SK-N-SH treated with all-trans-retinoic acid at 6 μM for 48 hours (cell line): ENCODE results near the gene AGAP1.

Experiments
- ATAC-seq: fragments of 200-7000 bp; cut with Tn5 transposase; 3 replicates; pipeline ENCODE4 v1.9.1; 2020; ENCODE audit warnings: mild to moderate bottlenecking, moderate library complexity
- ARNTL ChIP-seq: fragments of 450-650 bp; formaldehyde crosslinking; IDR thresholded peaks from 2 replicates; pipeline ENCODE4 v1.5.0; 2020; ENCODE audit warnings: low read depth, mild to moderate bottlenecking, moderate library complexity, borderline replicate concordance
- CSDC2 ChIP-seq: fragments of 250-450 bp; sonication (Bioruptor Pico); IDR thresholded peaks from 2 replicates; pipeline ENCODE4 v1.5.0; 2020; ENCODE audit warnings: mild to moderate bottlenecking, moderate library complexity
- CSRNP3 ChIP-seq: fragments of 250-450 bp; sonication (Bioruptor Pico); IDR thresholded peaks from 2 replicates; pipeline ENCODE4 v1.5.1; 2021; ENCODE audit warnings: mild to moderate bottlenecking, moderate library complexity
- ESRRG ChIP-seq: fragments of 250-450 bp; sonication (Bioruptor Pico); IDR thresholded peaks from 2 replicates; pipeline ENCODE4 v1.6.1; 2021; ENCODE audit warnings: mild to moderate bottlenecking
- GLIS3 ChIP-seq: fragments of 250-450 bp; sonication (Bioruptor Pico); IDR thresholded peaks from 2 replicates; pipeline ENCODE4 v1.5.0; 2020; ENCODE audit warnings: mild to moderate bottlenecking, moderate library complexity
- ISL1 ChIP-seq: fragments of 250-450 bp; sonication (Bioruptor Pico); IDR thresholded peaks from 2 replicates; pipeline ENCODE4 v2.1.2; 2022; ENCODE audit warnings: mild to moderate bottlenecking, moderate library complexity
- OSR1 ChIP-seq: fragments of 250-450 bp; sonication (Bioruptor Pico); IDR thresholded peaks from 2 replicates; pipeline ENCODE4 v1.8.0; 2022; ENCODE audit warnings: moderate library complexity, mild to moderate bottlenecking, inconsistent platforms
- PPARA ChIP-seq: fragments of 250-450 bp; sonication (Bioruptor Pico); IDR thresholded peaks from 2 replicates; pipeline ENCODE4 v1.5.0; 2020; ENCODE audit warnings: mild to moderate bottlenecking, borderline replicate concordance
- RARB ChIP-seq: fragments of 250-450 bp; sonication (Bioruptor Pico); IDR thresholded peaks from 2 replicates; pipeline ENCODE4 v1.8.0; 2021; ENCODE audit warnings: mild to moderate bottlenecking, moderate library complexity
- SNAI2 ChIP-seq: fragments of 250-450 bp; sonication (Bioruptor Pico); IDR thresholded peaks from 2 replicates; pipeline ENCODE4 v1.5.0; 2020; ENCODE audit warnings: mild to moderate bottlenecking, moderate library complexity
- TCF4 ChIP-seq: fragments of 250-450 bp; sonication (Bioruptor Pico); IDR thresholded peaks from 2 replicates; pipeline ENCODE4 v1.8.0; 2021; ENCODE audit warnings: mild to moderate bottlenecking, moderate library complexity, borderline replicate concordance
- TOX ChIP-seq: fragments of 250-450 bp; sonication (Bioruptor Pico); IDR thresholded peaks from 2 replicates; pipeline ENCODE4 v1.8.0; 2021; ENCODE audit warnings: mild to moderate bottlenecking, moderate library complexity, borderline replicate concordance
- ZC3H10 ChIP-seq: fragments of 250-450 bp; sonication (Bioruptor Pico); IDR thresholded peaks from 2 replicates; pipeline ENCODE4 v1.5.1; 2021; ENCODE audit warnings: mild to moderate bottlenecking, moderate library complexity
- ZFP3 ChIP-seq: fragments of 250-450 bp; sonication (Bioruptor Pico); IDR thresholded peaks from 2 replicates; pipeline ENCODE4 v1.5.0; 2020; ENCODE audit warnings: mild to moderate bottlenecking, moderate library complexity
- ZFP30 ChIP-seq: fragments of 450-650 bp; formaldehyde crosslinking; IDR thresholded peaks from 2 replicates; pipeline ENCODE4 v1.5.0; 2022; ENCODE audit warnings: mild to moderate bottlenecking, moderate library complexity
- ZNF565 ChIP-seq: fragments of 450-650 bp; formaldehyde crosslinking; conservative IDR thresholded peaks from 2 replicates; pipeline ENCODE4 v1.5.0; 2020; ENCODE audit warnings: low read depth, mild to moderate bottlenecking, moderate library complexity
- ZNF70 ChIP-seq: fragments of 450-650 bp; formaldehyde crosslinking; IDR thresholded peaks from 2 replicates; pipeline ENCODE4 v1.5.0; 2020; ENCODE audit warnings: mild to moderate bottlenecking, moderate library complexity
- ZNF8 ChIP-seq: fragments of 450-650 bp; formaldehyde crosslinking; IDR thresholded peaks from 2 replicates; pipeline ENCODE4 v1.5.0; 2020; ENCODE audit warnings: mild to moderate bottlenecking, moderate library complexity
- TF ChIP-seq, protein P1 (sequence below): fragments of 250-450 bp; sonication (Bioruptor Pico); IDR thresholded peaks from 2 replicates; pipeline ENCODE4 v1.5.0; 2020; ENCODE audit warnings: mild to moderate bottlenecking, moderate library complexity
- TF ChIP-seq, protein P2 (sequence below): fragments of 250-450 bp; sonication (Bioruptor Pico); IDR thresholded peaks from 2 replicates; pipeline ENCODE4 v1.5.1; 2020; ENCODE audit warnings: low read depth, mild to moderate bottlenecking, moderate library complexity

The AGAP1 gene

DNA sequence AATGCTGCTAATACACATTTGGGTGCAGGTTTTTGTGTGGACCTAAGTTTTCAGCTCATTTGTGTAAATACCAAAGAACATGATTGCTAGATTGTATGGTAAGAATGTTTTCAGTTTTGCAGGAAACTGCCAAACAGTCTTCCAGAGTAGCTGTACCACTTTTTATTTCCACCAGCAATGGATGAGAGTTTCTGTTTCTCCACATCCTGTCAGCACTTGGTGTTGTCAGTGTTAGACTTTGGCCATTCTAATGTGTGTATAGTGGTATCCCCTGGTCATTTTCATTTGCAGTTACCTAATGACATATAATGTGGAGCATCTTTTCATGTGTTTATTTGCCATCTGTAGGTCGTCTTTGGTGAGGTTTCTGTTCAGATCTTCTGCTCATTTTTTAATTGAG is 337.9 kb downstream of the AGAP1 start (continued):
- TF ChIP-seq, protein P1, sequence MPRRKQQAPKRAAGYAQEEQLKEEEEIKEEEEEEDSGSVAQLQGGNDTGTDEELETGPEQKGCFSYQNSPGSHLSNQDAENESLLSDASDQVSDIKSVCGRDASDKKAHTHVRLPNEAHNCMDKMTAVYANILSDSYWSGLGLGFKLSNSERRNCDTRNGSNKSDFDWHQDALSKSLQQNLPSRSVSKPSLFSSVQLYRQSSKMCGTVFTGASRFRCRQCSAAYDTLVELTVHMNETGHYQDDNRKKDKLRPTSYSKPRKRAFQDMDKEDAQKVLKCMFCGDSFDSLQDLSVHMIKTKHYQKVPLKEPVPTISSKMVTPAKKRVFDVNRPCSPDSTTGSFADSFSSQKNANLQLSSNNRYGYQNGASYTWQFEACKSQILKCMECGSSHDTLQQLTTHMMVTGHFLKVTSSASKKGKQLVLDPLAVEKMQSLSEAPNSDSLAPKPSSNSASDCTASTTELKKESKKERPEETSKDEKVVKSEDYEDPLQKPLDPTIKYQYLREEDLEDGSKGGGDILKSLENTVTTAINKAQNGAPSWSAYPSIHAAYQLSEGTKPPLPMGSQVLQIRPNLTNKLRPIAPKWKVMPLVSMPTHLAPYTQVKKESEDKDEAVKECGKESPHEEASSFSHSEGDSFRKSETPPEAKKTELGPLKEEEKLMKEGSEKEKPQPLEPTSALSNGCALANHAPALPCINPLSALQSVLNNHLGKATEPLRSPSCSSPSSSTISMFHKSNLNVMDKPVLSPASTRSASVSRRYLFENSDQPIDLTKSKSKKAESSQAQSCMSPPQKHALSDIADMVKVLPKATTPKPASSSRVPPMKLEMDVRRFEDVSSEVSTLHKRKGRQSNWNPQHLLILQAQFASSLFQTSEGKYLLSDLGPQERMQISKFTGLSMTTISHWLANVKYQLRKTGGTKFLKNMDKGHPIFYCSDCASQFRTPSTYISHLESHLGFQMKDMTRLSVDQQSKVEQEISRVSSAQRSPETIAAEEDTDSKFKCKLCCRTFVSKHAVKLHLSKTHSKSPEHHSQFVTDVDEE (CRISPR knock-in tag), result no peak
- TF ChIP-seq CSDC2 (CRISPR knock-in tag), result no peak
- no peak for TF ChIP-seq ESRRG
- no peak for TF ChIP-seq RARB (CRISPR knock-in tag)
- TF ChIP-seq ISL1 (CRISPR knock-in tag), result no peak
- TF ChIP-seq ARNTL (CRISPR knock-in tag), result no peak
- TF ChIP-seq, protein P2, sequence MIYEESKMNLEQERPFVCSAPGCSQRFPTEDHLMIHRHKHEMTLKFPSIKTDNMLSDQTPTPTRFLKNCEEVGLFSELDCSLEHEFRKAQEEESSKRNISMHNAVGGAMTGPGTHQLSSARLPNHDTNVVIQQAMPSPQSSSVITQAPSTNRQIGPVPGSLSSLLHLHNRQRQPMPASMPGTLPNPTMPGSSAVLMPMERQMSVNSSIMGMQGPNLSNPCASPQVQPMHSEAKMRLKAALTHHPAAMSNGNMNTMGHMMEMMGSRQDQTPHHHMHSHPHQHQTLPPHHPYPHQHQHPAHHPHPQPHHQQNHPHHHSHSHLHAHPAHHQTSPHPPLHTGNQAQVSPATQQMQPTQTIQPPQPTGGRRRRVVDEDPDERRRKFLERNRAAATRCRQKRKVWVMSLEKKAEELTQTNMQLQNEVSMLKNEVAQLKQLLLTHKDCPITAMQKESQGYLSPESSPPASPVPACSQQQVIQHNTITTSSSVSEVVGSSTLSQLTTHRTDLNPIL, result no peak
- no peak for TF ChIP-seq GLIS3 (CRISPR knock-in tag)
- TF ChIP-seq ZC3H10 (CRISPR knock-in tag), result no peak

- ATAC-seq, result no peak
- no peak for TF ChIP-seq TOX (CRISPR knock-in tag)
Measured at GRCh38 chr2:235832941-235833340, 339.1 kb downstream of the AGAP1 start.

DNA sequence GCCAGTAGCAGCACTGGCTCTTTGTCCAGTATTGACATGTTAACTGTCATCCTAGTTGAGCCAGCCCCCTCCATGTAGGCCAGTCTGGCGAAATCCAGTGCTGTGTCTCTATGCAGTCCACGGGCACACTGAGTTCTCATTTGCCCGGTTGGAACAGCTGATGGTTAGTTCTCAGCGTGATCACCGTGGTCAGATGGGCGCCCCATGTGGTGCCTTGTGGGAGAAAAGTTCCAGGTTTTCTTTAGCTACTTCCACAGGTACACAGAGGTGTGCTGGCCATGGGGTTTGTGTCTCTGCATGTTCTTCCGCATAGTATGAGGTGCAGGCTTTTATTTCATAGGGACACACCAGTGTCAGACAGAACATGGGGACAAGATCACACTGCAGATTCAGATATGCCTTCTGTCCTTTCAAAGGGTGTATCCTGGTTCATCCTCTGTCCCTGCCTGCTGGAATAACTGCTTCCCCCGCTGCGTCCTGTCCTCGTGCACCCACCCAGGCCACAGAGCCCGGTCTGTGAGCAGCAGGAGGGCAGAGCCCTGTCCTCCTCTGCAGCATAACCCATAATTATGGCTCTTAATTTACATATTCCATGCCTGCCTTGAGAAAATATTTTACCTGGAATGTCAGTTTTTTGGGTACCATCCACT is 340.3 kb downstream of the AGAP1 start:
- no peak for TF ChIP-seq ARNTL (CRISPR knock-in tag)
- no peak for TF ChIP-seq TCF4 (CRISPR knock-in tag)
- TF ChIP-seq ZFP30 (CRISPR knock-in tag), result no peak
- TF ChIP-seq RARB (CRISPR knock-in tag), result no peak
- no peak for TF ChIP-seq ZNF565 (CRISPR knock-in tag)
- TF ChIP-seq PPARA, result no peak
- no peak for TF ChIP-seq ZNF8
- no peak for TF ChIP-seq SNAI2 (CRISPR knock-in tag)
- TF ChIP-seq, protein P2, result no peak
- no peak for TF ChIP-seq OSR1 (CRISPR knock-in tag)
- TF ChIP-seq ZNF70 (CRISPR knock-in tag), result no peak
- TF ChIP-seq GLIS3 (CRISPR knock-in tag), result no peak
- no peak for TF ChIP-seq ZFP3 (CRISPR knock-in tag)
- ATAC-seq, result no peak

DNA sequence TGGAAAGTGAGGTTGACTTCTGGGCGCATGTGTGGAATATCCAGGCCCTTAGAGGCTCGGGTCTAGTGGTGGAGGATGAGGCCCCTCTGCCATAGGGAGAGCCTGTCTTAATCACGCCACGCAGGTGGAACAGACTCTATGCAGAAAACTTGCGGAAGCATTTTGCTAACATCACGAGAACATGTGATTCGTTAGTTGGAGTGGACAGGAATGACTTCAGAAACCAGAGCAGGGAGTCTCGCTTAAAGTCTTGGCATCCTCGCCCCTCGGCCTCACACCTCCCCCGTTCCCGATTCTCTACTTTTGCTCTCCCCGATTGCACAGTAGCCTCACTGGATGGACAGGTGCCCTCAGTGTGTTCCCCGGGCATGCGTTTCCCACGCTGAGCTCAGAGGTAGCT is 340.9 kb downstream of the AGAP1 start:
- no peak for TF ChIP-seq CSRNP3 (CRISPR knock-in tag)
- TF ChIP-seq ZNF70 (CRISPR knock-in tag), result no peak
- TF ChIP-seq GLIS3 (CRISPR knock-in tag), result no peak
- TF ChIP-seq SNAI2 (CRISPR knock-in tag), result no peak
- TF ChIP-seq, protein P1 (CRISPR knock-in tag), result no peak
- no peak for TF ChIP-seq ISL1 (CRISPR knock-in tag)
- TF ChIP-seq TCF4 (CRISPR knock-in tag), result no peak
- TF ChIP-seq CSDC2 (CRISPR knock-in tag), result no peak
- no peak for TF ChIP-seq ARNTL (CRISPR knock-in tag)
- TF ChIP-seq RARB (CRISPR knock-in tag), result no peak
- ATAC-seq, result no peak
